Fibroblast of lung (primary cell): ENCODE data around the gene ATAD3B. TPM values are rescaled to one million over a fixed set of nuclear protein-coding genes. Genes with fewer than 3 reads are reported as not detected.

Experiments
- DNase-seq, 2 donors: peaks; one replicate each; pipeline versions ENCODE4 v3.0.0 to v3.0.0-alpha.2; 2010; ENCODE audit warnings: low read depth in 2 of 2
- H2AFZ ChIP-seq: 2 replicates; pipeline ENCODE4 v1.5.1; 2012; ENCODE audit warnings: low read length, control low read depth, inconsistent platforms
- H3K27ac ChIP-seq: 2 replicates; pipeline ENCODE4 v1.5.1; 2011; ENCODE audit warnings: low read length, control low read depth; ENCODE audit not compliant: insufficient read depth
- H3K27me3 ChIP-seq: 2 replicates; pipeline ENCODE4 v1.5.1; 2011; ENCODE audit warnings: mild to moderate bottlenecking, low read length; ENCODE audit not compliant: control insufficient read depth, insufficient read depth
- H3K36me3 ChIP-seq: 2 replicates; pipeline ENCODE4 v1.5.1; 2011; ENCODE audit warnings: low read length; ENCODE audit not compliant: control insufficient read depth, insufficient read depth
- H3K4me1 ChIP-seq: 2 replicates; pipeline ENCODE4 v1.5.1; 2011; ENCODE audit warnings: low read length; ENCODE audit not compliant: control insufficient read depth, insufficient read depth; ENCODE audit errors: extremely low read depth
- H3K4me2 ChIP-seq: 2 replicates; pipeline ENCODE4 v1.5.1; 2011; ENCODE audit warnings: low read length, control low read depth; ENCODE audit not compliant: insufficient read depth; ENCODE audit errors: extremely low read depth
- H3K4me3 ChIP-seq, 4 experiments: fragments of 200-600 bp in 1 of 4; sonication (generic) in 1 of 4; replicated peaks in 1 of 4; 2 replicates each; pipeline ENCODE4 v1.5.1; 2011 to 2016; ENCODE audit warnings: low read length in 4 of 4, low read depth in 3 of 4, mild to moderate bottlenecking in 3 of 4, control low read depth in 2 of 4, inconsistent platforms in 1 of 4, mixed read lengths in 1 of 4; ENCODE audit not compliant: insufficient read depth in 1 of 4; ENCODE audit errors: control extremely low read depth in 1 of 4
- H3K79me2 ChIP-seq: 2 replicates; pipeline ENCODE4 v1.5.1; 2012; ENCODE audit warnings: mild to moderate bottlenecking, low read length, inconsistent platforms; ENCODE audit not compliant: control insufficient read depth, insufficient read depth
- H3K9ac ChIP-seq: 2 replicates; pipeline ENCODE4 v1.5.1; 2011; ENCODE audit warnings: mild to moderate bottlenecking, low read length, control low read depth; ENCODE audit not compliant: insufficient read depth
- H3K9me3 ChIP-seq: 2 replicates; pipeline ENCODE4 v1.5.1; 2012; ENCODE audit warnings: low read depth, low read length; ENCODE audit not compliant: control insufficient read depth, insufficient read depth
- H4K20me1 ChIP-seq: 2 replicates; pipeline ENCODE4 v1.5.1; 2011; ENCODE audit warnings: low read length; ENCODE audit not compliant: control insufficient read depth, insufficient read depth; ENCODE audit errors: extremely low read depth
- EZH2 ChIP-seq: IDR thresholded peaks from 2 replicates; pipeline ENCODE4 v1.5.1; 2012; ENCODE audit warnings: low read length, control low read depth, mild to moderate bottlenecking; ENCODE audit errors: missing control alignments
- polyA plus RNA-seq, 2 donors: library from polyadenylated mRNA; depleted of rRNA in 1 of 2; stranded (reverse) in 1 of 2; unstranded in 1 of 2; fragments of >200 nt; gene quantifications; 2 replicates each; pipeline ENCODE4 v1.2.1, GENCODE V29; 2011 to 2012; ENCODE audit warnings: missing spikeins in 1 of 2
- total RNA-seq: library from RNA; depleted of rRNA; stranded (reverse); fragments of >200 nt; gene quantifications from 2 replicates; pipeline ENCODE4 v1.2.1, GENCODE V29; 2014
- TF ChIP-seq, protein P1 (sequence below), 2 donors: IDR thresholded peaks in 1 of 2; conservative IDR thresholded peaks in 1 of 2; 1 replicate in 1 of 2; 2 replicates in 1 of 2; pipeline ENCODE4 v1.5.1; 2011 to 2012; ENCODE audit warnings: low read length in 2 of 2, control low read depth in 1 of 2, inconsistent platforms in 1 of 2, low read depth in 1 of 2, mild to moderate bottlenecking in 1 of 2

Gene ATAD3B
- total and polyA plus RNA-seq, 2 donors (not counting 1 experiment from before 2014, with no cell fraction given), result 7.0 to 15.0 TPM

GRCh38 chr1:1437033-1437903, 34.3 kb upstream of the ATAD3B start:
- H3K9me3 ChIP-seq, result no peaks in the 10 kb centered on the region
- no peak overlapping the region for H3K27ac ChIP-seq
- no peak overlapping the region for H3K9ac ChIP-seq
- H3K4me3 ChIP-seq, result no peak overlapping the region
- H3K27me3 ChIP-seq, result no peaks in the 10 kb centered on the region
- TF ChIP-seq EZH2, result no peak
- TF ChIP-seq, protein P1, sequence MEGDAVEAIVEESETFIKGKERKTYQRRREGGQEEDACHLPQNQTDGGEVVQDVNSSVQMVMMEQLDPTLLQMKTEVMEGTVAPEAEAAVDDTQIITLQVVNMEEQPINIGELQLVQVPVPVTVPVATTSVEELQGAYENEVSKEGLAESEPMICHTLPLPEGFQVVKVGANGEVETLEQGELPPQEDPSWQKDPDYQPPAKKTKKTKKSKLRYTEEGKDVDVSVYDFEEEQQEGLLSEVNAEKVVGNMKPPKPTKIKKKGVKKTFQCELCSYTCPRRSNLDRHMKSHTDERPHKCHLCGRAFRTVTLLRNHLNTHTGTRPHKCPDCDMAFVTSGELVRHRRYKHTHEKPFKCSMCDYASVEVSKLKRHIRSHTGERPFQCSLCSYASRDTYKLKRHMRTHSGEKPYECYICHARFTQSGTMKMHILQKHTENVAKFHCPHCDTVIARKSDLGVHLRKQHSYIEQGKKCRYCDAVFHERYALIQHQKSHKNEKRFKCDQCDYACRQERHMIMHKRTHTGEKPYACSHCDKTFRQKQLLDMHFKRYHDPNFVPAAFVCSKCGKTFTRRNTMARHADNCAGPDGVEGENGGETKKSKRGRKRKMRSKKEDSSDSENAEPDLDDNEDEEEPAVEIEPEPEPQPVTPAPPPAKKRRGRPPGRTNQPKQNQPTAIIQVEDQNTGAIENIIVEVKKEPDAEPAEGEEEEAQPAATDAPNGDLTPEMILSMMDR (conservative IDR thresholded peaks at IDR 0.05 in 1 of 2, IDR thresholded peaks at IDR 0.05 in 1 of 2; ENCODE audit: low read depth in 1 of 2, low read length in 2 of 2), result no peak
- no peaks in the 10 kb centered on the region for H3K79me2 ChIP-seq
- H3K4me2 ChIP-seq, result no peak overlapping the region
- H2AFZ ChIP-seq, result no peak overlapping the region
- H3K36me3 ChIP-seq, result no peaks in the 10 kb centered on the region
- no peaks in the 10 kb centered on the region for H4K20me1 ChIP-seq
- no peak for DNase-seq
- H3K4me1 ChIP-seq, result peaks cover 15% of the 10 kb centered on the region

- Histone ChIP-seq H3K9ac (no peak overlapping the region), H3K4me3 (no peak overlapping the region), H3K27me3 (no peaks in the 10 kb centered on the region), H4K20me1 (no peaks in the 10 kb centered on the region), H3K9me3 (no peaks in the 10 kb centered on the region), H3K4me2 (no peak overlapping the region), H2AFZ (no peak overlapping the region), H3K4me1 (peaks cover 15% of the 10 kb centered on the region), H3K36me3 (no peaks in the 10 kb centered on the region), H3K27ac (no peak overlapping the region), H3K79me2 (no peaks in the 10 kb centered on the region)
- TF ChIP-seq, protein P1 (conservative IDR thresholded peaks at IDR 0.05 in 1 of 2, IDR thresholded peaks at IDR 0.05 in 1 of 2; ENCODE audit: low read depth in 1 of 2, low read length in 2 of 2), result no peak
- TF ChIP-seq EZH2, result no peak
- DNase-seq, result peak in 1 of 2 donors; percentile 20
These were observed 33.6 kb upstream of the ATAD3B start for GRCh38 chr1:1437904-1438376.

GRCh38 chr1:1438531-1439381, 32.8 kb upstream of the ATAD3B start:
- Histone ChIP-seq H3K9me3 (no peaks in the 10 kb centered on the region), H3K27me3 (no peaks in the 10 kb centered on the region), H3K4me3 (no peak overlapping the region), H3K79me2 (no peaks in the 10 kb centered on the region), H3K4me1 (peaks cover 11% of the 10 kb centered on the region), H3K36me3 (no peaks in the 10 kb centered on the region), H4K20me1 (no peaks in the 10 kb centered on the region), H3K27ac (no peak overlapping the region), H3K9ac (no peak overlapping the region), H3K4me2 (no peak overlapping the region), H2AFZ (no peak overlapping the region)
- TF ChIP-seq, protein P1 (conservative IDR thresholded peaks at IDR 0.05 in 1 of 2, IDR thresholded peaks at IDR 0.05 in 1 of 2; ENCODE audit: low read depth in 1 of 2, low read length in 2 of 2), result no peak
- no peak for DNase-seq
